Ecto neural progenitor cell (in vitro differentiated cells): ENCODE data around the gene RND1.
"Not testable (repeated sequence)": the region's sequence is repeated elsewhere in the genome, so short reads cannot be mapped to it uniquely, and the experiment has no call there.

Experiments
- DNase-seq: peaks from one replicate; pipeline ENCODE4 v3.0.0-alpha.2; 2018; ENCODE audit warnings: low spot score

The RND1 gene

DNA sequence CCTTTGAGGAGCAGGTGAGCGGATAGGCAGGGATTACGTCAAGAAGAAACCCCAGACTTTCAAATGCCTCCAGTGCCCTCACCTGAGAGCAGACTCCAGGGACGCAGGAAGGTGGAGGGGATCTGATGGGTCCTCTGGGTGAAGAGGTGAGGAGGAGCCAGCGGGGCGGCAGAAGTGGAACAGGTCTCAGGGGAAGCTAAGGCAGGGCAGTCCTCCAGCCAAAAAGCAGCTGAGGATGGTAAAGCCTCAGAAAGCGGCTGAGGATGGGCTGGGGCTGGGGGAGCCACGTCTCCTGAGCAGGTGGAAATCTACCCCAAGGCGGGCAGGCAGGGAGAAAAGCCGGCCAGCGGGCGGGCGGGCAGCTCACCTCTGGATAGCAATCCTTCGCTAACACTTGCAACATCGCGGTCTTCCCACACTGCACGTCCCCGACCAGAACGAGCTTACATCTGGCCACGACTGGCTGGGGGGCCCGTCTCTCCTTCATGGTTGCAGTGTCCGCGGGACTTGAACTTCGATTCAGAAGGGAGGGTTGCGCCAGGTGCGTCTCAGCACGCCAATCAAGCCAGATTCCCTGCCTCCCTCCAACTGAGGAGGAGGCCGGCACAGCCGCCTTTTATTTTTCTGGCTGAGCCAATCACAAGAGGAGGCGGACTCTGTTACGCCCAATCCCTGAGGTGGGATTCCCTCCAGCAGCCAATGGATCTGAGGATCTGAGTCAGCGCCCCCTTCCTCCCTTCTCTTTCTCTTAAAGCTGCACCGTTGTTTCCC is at the start of gene RND1:
RND1 (minus strand) TSS at position 590 of the 771 bp plus-strand sequence; CDS start at position 487, 103 bp downstream.
- peak; percentile 97 for DNase-seq

DNA sequence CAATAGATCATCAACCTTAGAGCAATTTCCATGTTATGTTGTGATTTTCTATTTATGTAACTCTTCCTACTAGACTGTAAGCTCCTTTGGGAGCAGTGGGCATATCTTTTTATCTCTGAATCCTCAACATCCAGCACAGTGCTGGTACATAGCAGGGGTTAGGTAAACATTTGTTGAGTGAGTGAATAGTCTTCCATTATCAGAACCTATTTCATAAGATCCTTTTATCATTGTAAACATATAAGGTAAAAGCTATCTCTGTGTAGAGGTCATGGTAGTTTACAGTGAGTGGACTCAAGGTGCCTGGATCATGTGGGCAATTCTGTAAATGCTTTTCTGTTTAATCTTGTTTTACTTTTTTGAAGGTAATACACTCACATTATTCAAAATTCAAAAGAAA is 44.5 kb upstream of the RND1 start:
- DNase-seq, result no peak

DNA sequence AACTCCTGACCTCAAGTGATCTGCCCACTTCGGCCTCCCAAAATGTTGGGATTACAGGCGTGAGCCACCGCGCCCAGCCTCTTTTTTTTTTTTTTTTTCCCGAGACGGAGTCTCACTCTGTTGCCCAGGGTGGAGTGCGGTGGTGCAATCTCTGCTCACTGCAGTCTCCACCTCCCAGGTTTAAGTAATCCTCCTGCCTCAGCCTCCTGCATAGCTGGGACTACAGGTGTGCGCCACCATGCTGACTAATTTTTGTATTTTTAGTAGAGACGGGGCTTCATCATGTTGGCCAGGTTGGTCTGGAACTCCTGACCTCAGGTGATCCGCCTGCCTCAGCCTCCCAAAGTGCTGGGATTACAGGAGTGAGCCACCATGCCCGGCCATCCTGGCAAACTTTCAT is 44.0 kb upstream of the RND1 start:
- not testable (repeated sequence) for DNase-seq

DNA sequence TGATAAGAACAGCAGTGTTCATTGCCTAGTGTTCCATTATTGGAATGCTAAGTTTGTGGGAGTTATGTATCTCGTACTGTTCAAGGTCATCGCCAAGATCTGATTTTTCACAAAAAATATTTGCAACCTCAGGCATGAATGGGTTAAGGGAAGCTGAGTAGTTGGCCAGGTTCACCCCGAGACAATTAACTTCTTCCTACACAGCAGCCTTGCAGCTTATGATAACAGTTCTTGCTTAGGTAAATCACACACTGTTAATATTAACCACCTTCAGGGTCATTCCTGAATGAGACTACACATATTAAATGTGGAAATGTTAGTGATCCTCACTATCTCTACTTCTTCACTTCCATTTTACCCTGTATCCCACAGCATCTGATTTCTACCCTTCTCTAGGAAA is 41.6 kb upstream of the RND1 start:
- no peak for DNase-seq

DNA sequence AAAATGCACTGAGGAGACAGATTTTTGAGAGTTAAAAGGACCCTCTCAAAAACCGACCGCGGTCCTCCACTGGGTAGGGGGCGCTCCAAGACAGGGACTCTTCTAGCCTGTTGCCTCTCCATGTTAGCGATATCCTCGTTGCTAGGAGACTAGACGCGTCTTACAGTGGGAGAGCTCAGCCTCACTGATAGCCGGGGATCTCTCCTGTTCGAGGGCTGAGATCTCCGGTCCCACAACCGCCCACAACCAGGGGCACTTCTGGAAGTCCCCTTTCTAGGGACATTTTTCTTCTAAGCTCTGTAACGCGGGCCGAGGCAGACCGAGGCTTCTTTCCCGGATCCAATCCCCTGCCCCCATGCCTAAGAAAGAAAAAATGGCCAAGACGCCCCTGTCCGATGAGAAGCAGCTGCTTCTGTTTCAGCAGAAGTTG is 38.3 kb upstream of the RND1 start:
- DNase-seq, result peak; percentile 92

DNA sequence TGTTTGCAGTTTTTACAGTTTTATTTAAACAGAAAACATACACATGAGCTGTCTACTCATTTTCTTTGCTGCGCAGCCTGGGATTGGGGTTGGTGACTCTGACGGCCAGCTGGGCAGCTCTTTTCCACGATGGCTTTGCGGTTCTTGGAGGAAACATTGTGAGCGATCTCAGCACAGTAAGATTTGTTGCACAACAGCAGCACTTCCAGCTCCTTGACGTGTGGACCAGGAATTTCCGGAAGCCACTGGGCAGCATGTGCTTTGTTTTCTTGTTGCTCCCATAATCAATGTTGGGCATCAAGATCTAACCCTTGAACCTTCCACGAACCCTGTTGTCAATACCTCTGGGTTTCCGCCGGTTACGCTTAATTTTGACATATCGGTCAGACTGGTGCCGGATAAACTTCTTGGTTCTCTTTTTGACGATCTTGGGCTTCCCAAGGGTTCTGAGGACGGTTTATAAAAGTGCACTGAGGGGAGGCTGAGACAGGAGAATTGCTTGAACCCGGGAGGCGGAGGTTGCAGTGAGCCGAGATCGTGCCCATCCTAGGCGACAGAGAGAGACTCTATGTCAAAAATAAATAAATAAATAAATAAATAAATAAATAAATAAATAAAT is 37.8 kb upstream of the RND1 start:
- no peak for DNase-seq

DNA sequence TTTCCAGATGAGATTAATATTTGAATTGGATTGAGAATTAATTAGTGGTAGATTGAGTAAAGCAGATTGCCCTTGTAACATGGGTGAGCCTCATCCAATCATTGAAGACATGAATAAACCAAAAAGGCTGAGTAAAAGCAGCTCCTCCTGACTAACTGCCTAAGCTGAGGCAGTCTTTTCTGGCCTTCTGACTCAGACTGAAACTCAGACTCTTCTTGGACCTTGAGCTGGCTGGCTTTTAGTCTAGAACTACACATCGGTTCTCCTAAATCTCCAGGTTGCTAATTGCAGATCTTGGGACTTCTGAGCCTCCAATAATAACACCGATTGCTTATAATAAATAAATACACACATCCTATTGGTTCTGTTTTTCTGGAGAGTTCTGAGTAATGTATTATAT is 35.6 kb upstream of the RND1 start:
- no peak for DNase-seq

DNA sequence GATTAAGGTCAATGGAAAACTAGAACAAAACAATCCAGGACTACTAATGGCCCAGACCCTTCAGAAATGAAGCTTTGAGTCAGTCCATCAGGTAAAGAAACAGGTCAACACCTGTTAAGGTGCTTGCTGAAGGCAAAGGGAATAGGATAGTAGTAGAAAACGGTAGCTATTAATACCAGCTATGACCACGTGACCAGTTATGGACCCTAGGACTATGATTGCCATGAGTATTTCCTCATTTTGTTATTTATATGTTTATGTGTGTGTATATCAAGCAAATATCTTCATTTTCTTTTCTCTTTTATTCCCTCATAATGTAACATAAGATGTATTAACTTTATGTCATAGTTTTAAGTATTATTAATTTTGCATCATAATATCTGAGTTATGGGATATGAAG is 34.0 kb upstream of the RND1 start:
- DNase-seq, result no peak

DNA sequence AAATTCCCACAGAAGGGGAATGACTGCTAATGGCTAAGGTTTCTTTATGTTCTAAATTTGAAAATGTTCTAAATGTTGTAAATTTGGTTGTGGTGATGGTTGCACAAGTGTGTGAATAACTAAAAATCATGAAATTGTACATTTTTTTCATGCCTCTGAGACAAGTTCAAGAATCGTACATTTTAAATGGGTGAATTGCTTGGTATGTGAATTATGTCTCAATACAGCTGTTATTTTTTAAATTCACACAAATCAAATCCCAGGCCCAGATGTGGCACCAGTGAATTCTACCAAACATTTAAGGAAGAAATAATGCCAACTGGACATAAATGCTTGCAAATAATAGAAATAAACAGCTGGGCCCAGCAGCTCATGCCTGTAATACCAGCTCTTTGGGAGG is 28.6 kb upstream of the RND1 start:
- no peak for DNase-seq

DNA sequence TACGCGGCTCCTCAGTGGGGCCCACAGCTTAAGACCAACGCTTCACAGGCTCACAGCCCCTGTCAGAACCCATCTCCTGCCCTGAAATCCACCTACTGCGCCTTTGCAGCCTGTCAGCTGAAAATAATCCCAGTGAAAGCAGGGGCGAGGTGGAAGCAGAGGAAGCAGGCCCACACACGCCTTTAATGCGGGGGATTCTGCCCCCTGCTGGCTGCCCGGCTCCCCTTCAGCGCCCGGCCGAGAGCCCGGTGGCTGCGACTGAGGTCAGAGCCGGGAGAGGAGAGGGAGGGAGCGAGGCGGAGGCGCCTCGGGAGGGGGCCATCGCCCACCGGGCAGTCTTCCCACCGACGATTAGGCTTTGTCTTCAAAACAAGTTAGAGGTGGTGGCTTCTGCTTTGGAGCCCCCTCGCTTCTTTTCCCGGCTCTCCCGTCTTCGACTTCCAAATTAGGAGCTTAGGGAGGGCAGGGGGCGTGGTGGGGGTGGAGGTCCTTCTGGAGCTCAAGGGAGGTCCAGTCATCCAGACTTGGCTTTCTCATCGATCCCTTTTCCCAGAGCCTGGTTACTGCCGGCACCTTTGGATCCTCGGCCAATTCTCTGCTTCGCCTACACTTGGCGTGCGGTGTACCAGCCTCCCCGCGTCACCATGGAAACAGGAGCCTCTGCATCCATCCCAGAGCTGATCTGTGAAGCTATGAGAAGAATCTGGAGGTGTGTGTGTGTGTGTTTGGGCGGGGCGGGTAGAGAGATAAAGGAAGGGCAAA is 25.2 kb upstream of the RND1 start:
- peak; percentile 96 for DNase-seq

DNA sequence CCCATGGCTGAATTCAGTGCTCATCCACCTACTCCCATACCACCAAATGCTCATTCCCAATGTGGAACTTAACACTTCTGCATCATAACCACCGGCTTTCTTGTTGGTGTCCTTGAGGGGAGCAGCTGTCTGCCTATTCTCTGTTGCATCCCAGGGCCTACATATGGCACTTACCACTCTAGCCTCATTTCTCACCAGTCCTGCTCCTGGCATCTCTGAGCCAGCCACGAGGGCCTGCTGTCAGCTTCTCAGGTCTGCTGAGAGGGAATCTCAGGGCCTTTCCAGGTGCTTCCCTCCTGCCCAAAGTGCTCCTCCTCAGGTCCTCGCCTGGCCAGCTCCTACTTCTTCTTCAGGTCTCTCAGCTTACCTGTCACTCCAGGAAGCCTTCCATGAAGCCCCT is 24.0 kb upstream of the RND1 start:
- DNase-seq, result no peak

DNA sequence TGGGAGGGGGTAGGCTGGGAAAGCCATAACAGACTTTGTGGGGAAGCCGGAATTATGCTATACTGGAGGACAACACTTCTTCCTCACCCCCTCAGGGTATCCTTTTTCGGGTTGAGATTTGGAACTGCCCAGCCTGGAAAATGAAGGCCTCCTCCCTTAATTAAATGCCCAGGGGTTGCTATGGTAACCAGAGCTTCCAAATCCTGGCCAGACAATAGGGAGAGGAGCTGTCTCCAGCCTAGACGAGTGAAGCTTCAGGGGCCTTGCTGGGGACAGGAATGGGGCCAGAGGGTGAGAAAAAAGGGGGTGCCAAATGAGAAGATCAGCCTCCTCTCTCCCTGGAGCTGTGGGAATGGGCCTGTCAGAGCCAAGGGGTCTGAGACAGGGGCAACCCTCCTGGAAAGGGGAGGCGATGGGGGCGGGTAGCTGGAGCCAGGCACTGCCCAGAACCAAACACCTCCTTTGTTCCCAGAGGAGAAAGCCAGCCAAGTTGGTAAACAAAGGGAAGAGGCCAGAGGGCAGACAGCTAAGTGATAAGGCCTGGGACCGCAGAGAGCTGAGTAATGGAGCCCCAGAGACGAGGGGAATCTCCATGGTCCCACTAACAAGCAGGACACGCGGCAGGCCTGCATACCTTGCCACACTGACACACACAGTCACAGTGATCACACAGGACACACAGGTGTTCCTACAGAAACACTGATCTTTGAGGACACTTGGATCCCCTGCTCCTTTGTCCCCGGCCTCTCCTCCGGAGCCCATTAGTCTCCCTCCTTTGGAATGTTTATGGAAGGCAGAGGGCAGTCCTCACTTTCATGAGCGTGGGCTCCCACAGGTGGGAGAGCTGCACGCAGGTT is 17.9 kb upstream of the RND1 start:
- DNase-seq, result peak; percentile 92

DNA sequence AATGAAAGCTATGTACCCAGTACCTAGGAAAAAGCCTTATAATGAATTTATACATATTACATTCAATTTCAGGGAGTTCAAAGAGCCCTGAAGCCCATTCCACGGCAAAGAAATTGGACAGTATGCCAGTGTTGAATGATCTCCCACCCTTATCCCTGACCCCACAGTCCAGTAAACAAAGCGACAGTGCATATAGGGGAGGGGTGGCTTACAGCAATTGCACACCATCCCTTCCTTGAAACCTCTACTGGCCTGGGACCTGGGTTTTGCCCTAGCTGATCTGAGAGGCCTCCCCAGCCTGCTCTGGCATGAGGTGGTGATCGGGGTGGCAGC is 17.3 kb upstream of the RND1 start:
- DNase-seq, result no peak

DNA sequence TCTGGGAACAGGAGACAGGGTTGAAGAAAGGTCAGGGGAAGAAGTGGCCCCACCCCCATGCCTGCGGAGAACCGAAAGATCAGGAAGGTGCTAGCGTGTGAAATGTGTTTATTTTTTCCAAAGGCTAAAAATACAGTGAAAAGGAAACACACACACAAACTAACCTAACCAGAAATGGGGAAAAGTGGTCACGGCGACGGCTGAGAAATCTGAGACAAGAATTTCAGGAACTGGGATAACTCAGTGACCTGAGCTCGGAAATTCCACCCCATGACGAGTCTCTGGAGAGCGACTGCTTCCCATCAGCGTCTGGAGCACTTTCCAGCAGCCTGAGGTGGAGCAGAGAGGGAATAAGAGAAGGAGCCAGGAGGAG is 16.6 kb upstream of the RND1 start:
- DNase-seq, result peak; percentile 65

DNA sequence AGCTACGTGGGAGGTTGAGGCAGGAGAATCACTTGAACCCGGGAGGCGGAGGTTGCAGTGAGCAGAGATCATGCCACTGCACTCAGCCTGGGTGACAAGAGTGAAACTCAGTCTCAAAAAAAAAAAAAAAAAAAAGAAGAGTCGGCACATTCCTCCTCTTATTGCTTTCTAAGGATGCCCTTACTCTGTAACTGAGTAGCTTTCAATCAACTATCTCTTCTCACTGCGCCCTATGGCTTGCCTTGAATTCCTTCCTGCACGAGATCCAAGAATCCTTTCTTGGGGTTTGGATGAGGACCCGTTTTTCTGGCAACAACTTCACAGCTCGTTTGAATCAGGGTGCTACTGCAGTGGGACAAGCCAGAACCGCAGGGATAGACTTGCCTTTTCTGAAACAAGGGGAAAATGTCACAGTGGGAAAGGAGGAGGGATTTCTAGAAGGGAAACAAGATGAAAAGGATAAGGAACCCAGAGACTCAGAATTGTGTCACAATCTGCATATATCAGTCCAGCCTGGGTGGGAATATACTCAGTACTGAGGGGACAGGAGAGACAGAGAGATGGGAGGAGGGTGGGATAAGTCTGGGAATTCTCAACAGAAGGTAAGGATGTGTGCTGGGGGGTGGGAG is 16.1 kb upstream of the RND1 start:
- no peak for DNase-seq

DNA sequence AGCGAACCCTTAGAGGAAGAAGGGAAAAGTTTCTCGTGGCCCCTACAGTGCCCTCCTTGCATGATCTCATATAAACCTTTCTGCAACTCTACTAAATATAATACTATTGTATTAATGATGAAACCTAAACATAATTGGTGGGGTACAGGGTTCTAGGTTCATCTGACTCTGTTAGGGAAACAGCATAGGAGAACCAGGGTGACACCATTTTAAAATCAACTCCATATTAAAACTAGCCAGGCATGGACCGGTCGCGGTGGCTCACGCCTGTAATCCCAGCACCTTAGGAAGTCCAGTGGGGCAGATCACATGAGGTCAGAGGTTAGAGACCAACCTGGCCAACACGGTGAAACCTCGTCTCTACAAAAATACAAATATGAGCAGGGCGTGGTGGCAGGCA is 15.0 kb upstream of the RND1 start:
- DNase-seq, result no peak

DNA sequence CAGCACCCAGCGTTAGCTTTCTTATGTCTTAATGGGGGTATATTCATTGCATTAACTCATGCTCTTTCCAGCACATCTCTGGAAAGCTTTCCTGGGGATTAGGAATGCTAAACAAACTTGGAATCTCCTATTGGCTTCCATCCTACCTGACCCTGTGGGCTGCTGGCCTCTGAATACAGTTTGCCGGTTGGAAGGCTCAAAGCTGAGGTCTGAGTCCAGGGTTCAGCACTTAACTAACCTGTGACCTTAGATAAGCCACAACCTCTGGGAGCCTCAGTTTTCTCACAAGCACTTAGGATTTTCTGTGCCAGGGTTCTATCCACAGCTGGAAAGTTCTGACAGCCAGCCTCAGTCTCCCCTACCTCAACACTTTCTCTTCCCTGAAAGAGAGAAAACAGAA is 12.9 kb upstream of the RND1 start:
- DNase-seq, result no peak

DNA sequence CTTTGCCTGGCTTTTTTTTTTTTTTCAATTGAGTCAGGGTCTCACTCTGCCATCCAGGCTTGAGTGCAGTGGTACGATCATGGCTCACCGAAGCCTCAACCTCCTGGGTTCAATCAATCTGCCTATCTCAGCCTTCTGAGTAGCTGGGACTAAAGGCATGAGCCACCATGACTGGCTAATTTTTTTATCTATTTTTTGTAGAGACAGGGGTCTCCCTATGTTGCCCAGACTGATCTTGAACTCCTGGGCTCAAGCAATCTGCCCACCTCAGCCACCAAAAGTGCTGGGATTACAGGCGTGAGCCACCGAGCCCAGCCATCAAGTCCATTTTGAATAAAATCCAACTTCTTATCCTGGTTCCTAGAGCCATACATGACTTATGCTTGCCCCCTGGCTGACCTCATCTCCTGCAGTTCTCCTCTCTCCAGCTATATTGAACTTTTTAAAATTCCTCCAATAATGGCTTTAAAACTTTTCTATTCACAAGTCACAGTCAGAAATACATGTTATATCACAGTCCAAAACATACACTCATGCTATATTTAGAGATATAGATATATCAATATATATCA is 10.4 kb upstream of the RND1 start:
- DNase-seq, result no peak

DNA sequence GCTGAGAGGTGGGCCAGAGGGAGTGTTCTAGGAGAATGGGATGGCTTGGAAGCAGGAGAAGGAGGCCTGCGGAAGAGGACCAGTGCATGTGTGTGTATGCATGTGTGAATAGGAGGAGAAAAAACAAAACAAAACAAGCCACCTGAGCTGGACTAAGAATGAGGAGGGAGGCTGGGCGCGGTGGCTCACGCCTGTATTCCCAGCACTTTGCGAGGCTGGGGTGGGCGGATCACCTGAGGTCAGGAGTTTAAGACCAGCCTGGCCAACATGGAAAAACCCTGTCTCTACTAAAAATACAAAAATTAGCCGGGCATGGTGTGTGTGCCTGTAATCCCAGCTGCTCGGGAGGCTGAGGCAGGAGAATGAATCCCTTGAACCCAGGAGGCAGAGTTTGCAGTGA is 7.9 kb upstream of the RND1 start:
- DNase-seq, result not testable (repeated sequence)

DNA sequence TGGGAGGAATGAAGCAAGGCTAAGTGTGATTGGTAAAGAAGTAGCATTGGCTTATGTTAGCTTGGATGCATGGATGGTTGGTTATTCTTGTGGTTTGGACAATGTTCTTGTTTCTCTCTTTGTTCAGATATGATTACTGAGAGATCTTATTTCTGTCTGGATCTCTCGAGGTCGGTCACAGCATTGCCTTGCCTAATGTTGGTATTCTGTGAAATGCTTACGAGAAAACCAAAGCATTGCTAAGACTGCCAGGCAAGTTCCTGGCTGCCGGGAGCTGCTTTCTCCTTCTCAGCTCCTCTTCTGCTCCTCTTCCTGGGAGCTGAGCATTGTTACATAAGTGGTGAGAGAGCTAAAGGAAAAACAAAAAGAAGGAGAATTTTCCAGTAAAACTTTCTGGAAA is 7.4 kb upstream of the RND1 start:
- DNase-seq, result no peak

DNA sequence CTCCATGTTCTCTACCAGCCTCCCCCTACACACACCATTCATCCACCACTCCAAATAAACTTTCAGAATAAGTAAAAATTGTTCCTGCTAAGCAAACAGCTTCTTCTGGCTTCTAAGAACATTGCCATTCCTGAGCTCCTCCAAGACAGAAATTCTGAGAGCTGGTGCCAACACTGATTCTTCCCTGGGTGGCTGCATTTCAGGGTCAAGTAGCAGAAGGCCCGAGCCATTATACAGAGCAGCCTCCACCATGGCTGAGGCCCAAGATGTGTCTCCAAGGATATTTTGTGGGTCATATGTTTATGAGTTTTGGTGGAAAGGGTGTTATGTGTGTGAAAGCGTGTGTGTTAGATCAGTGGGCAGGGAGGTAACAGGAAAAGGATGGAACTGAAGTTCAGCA is 3.5 kb upstream of the RND1 start:
- DNase-seq, result no peak

DNA sequence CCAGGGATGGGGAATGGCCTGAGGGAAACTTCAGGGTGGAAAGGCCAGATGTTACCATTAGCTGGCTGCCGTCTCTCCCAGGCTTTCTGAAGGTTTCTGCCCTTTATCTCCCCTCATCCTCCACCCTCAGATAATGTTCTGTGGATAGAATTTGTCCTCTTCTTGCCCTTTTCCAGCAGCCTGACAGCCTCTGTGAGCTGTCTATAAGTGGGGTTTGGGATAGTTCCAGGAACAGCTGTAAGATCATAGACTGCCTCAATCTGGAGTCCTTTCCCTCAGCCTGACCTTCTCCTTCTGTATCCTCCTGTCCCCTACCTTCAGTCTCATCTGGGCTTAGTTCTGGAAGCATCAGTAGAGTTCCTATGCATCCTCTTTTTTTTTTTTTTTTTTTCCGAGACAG is 2.8 kb upstream of the RND1 start:
- no peak for DNase-seq
